ENCODE data around the gene TCHP. TPM values are rescaled to one million over a fixed set of nuclear protein-coding genes. Genes with fewer than 3 reads are reported as not detected.

Gene TCHP
- total RNA-seq, 1 experiment from 2014 or later, result 13.3 TPM

DNA sequence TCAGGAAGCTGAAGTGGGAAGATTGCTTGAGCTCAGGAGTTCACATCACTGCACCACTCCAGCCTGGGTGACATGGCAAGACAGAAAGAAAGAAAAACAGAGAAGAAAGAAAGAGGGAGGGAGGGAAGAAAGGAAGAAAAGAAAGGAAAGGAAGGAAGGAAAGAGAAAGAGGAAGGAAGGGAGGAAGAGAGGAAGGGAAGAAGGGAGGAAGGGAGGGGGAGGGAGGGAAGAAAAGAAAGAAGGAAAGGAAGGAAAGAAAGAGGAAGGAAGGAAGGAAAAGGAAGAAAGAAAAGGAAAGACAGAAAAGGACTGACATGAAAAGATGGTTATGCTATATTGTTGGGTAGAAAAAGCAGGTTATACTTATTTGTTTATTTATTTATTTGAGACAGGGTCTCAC, 23.7 kb upstream of the TCHP start:
- Histone ChIP-seq H3K27ac (ENCODE audit: insufficient read length, low read depth, low read length) (no peak overlapping the region), H4K91ac (ENCODE audit: insufficient read length, low read depth, low read length) (no peak overlapping the region), H3K18ac (ENCODE audit: insufficient read length, low read depth, low read length) (no peak overlapping the region), H3T11ph (ENCODE audit: low read length) (no peak overlapping the region), H3K4me2 (ENCODE audit: insufficient read depth, insufficient read length, low read length) (no peak overlapping the region), H2AFZ (ENCODE audit: low read length) (no peak overlapping the region), H3K56ac (ENCODE audit: insufficient read length, low read depth, low read length) (no peak overlapping the region), H4K20me1 (ENCODE audit: control insufficient read depth, insufficient read depth, insufficient read length) (no peaks in the 10 kb centered on the region), H2BK20ac (ENCODE audit: low read depth, low read length, poor library complexity, severe bottlenecking) (no peak overlapping the region), H3K23ac (ENCODE audit: insufficient read length, low read depth, low read length) (no peak overlapping the region), H3K4me1 (ENCODE audit: insufficient read depth, low read length) (peaks cover 5% of the 10 kb centered on the region), H2BK120ac (ENCODE audit: low read depth, low read length, poor library complexity, severe bottlenecking) (no peak overlapping the region), H3K79me1 (ENCODE audit: insufficient read depth, low read depth, low read length, poor library complexity, severe bottlenecking) (peaks cover 2% of the 10 kb centered on the region), H3K79me2 (ENCODE audit: insufficient read depth, low read length) (peaks cover 8% of the 10 kb centered on the region; the same call in 1 of the 2 replicates), H3K9me3 (ENCODE audit: control insufficient read depth, low read depth, low read length) (no peaks in the 10 kb centered on the region), H3K14ac (ENCODE audit: insufficient read depth, low read length) (no peak overlapping the region), H4K5ac (ENCODE audit: insufficient read length, low read depth, low read length) (no peak overlapping the region), H2BK15ac (ENCODE audit: low read depth, low read length) (no peak overlapping the region), H2BK5ac (ENCODE audit: insufficient read length, low read length) (no peak overlapping the region), H3K9ac (ENCODE audit: extremely low read depth, insufficient read length, low read length) (no peak overlapping the region), H3K27me3 (ENCODE audit: insufficient read depth, low read length) (no peaks in the 10 kb centered on the region), H2AK5ac (ENCODE audit: insufficient read length, low read length) (no peak overlapping the region), H3K4ac (ENCODE audit: low read depth, low read length) (no peak overlapping the region), H3K23me2 (ENCODE audit: insufficient read length, low read depth, low read length, poor library complexity, severe bottlenecking) (peaks cover 11% of the 10 kb centered on the region), H2BK12ac (ENCODE audit: insufficient read length, low read depth, low read length) (no peak overlapping the region), H4K8ac (replicated peaks; ENCODE audit: insufficient read length, low read depth, low read length) (no peak overlapping the region)
- Mint-ChIP-seq H3K9me3 (no peaks in the 10 kb centered on the region; a peak in 1 of 5 replicates), H3K27ac (no peak overlapping the region), H3K36me3 (ENCODE audit: insufficient read depth in 1 of 3, low read depth in 3 of 3) (no peaks in the 10 kb centered on the region; a peak in 2 of 7 replicates), H3K4me3 (no peak overlapping the region), H3K27me3 (ENCODE audit: low read depth) (peaks cover 4% of the 10 kb centered on the region), H3K4me1 (peaks cover 34% of the 10 kb centered on the region in 2 experiments)
- no peak for DNase-seq
- TF ChIP-seq, protein P1, sequence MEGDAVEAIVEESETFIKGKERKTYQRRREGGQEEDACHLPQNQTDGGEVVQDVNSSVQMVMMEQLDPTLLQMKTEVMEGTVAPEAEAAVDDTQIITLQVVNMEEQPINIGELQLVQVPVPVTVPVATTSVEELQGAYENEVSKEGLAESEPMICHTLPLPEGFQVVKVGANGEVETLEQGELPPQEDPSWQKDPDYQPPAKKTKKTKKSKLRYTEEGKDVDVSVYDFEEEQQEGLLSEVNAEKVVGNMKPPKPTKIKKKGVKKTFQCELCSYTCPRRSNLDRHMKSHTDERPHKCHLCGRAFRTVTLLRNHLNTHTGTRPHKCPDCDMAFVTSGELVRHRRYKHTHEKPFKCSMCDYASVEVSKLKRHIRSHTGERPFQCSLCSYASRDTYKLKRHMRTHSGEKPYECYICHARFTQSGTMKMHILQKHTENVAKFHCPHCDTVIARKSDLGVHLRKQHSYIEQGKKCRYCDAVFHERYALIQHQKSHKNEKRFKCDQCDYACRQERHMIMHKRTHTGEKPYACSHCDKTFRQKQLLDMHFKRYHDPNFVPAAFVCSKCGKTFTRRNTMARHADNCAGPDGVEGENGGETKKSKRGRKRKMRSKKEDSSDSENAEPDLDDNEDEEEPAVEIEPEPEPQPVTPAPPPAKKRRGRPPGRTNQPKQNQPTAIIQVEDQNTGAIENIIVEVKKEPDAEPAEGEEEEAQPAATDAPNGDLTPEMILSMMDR (conservative IDR thresholded peaks at IDR 0.05), result no peak

All from H9 (cell line).